NCI-H187 (cell line): ENCODE measurements around the gene XPO6.

Experiments used
- DNase-seq, 2 experiments: peaks; one replicate each; lab custom pipeline; 2025; lab: John Stamatoyannopoulos, UW

Gene XPO6

GRCh38 chr16:28110074-28110473, 101.7 kb downstream of the XPO6 start:
- no peak for DNase-seq

DNA sequence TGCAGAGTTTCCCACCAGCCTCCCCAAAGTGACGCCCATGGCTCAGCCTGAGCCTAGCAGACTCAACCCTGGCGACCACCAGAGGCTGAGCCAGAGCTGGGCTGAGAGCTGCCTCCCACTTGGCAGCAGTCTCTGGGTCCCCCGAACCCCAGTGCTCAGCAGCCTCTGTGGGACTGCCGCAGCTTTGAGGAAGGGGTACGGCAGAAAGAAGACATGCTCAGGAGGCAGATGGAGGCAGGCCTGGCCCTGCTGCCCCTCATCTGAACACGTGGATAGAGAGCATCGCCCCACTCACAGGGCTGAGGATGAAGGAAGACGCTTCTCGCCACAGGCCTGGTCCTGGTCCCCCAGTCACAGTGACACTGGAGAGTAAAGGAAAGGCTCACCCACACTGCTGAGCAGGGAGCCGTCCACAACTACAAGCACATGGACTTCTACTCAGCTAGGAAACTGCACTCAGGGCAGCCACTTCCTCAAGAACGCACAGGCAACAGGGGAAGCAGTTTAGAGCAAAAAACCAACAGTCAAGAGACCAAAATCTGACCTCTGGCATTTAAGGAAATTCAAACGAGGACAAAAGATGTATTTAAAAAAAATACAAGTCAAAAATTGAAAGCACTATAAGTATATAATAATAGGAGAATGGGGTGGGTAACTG, 103.0 kb downstream of the XPO6 start:
- DNase-seq: no peak

DNA sequence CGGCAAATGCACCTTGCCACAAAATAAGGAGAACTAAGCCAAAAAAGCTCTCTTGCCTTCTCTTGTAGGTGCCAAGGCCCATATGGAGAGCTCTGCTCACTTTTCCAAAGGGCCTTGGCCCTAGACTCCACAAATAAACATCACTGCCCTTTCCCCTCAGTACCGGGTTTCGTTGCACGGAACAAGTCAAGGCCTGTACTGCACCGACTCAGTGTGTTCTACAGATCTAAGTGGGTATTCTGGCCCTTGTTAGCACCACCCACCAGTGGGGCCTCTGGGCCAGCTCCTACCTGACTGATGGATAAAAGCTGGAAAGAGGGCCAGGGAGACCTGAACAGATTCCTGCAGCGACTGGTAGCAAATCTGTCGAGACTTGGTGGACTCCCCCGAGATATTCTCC, 104.5 kb downstream of the XPO6 start:
- DNase-seq: peak in 1 of 2 experiments; percentile 13

GRCh38 chr16:28106467-28107215, 105.1 kb downstream of the XPO6 start:
- no peak for DNase-seq

DNA sequence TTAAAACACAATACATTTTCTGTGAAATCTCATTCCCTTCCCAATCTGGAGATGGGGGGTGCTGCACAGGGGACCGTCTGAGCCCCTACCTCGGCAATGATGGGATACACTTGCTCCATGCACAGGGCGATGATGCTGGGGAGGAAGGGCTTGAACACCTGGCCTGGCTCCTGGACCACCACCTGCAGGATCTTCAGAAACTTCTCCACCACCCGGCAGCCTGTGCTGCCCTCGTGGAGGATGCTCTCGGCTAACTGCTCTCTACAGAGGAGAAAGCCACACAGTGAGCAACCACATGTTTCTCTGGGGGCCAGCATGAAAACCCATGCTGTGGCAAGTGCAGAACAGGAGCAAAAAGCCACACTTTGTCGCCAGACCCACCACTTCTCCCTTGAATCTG, 105.8 kb downstream of the XPO6 start:
- DNase-seq: no peak

GRCh38 chr16:28105297-28105696, 106.5 kb downstream of the XPO6 start:
- no peak for DNase-seq

GRCh38 chr16:28104404-28104803, 107.4 kb downstream of the XPO6 start:
- no peak for DNase-seq

DNA sequence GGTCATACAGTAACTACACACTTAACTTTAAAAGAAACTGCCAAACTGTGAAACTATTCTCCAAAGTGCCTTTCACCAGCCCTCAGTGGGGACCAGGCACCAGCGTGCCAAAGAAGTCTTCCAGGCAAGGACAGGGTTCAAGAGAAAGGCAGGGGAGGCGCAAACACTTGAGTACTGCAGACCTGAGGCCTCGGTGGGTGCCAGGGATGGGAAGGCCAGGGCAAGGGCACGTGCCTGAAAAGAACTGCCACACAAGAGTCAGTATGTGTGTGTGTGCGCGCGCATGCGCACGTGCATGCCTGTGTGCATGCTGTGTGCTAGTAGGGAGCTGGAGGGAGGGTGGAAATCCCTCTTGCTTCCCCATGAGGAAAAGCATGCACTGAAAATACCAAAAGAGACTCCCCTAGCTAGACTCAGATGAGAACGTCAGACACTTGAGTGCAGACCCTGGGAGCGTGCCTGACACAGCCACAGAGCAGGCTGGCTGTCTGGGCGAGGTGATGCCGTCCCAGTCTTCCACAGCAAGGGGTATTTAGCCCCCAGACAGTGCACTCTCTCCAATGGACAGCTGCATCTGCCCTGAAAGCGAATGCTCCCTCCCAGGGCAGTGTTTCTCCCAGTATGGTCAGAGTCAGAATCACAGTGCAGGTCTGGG, 108.1 kb downstream of the XPO6 start:
- DNase-seq: no peak

GRCh38 chr16:28101533-28101890, 110.3 kb downstream of the XPO6 start:
- DNase-seq: no peak

DNA sequence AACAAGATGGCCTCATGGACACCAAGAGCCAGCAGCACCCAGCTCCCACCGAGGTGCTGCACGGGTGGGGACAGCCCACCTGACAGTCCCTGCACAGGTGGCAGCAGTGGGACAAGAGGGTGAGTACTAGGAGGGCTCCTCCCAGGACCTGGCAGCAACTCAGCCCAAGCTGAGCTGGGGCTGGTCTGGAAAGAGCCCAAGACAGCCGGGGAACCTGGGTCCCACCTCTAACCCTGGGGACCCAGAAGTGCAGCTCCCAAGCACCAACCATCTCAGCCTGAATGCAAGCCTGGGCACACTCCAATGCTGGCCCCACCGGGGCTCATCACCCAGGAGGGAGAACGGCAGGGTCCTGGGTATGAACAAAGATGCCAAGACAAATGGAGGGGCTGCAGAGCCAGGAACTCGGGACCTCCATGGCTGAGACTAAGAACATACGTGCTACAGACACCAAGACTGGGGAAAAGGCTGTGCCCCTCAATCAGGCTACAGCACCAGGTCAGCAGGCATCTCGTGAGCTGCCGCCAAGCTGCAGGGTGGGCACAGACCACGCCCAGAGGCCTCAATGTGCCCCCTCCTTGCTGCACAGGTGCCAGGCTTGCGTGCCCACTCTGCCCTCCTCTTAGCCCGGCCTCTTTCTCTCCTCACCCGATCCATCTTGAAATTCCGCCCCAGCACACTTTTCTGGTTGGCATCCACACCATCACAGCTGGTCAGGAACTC, 110.8 kb downstream of the XPO6 start:
- DNase-seq: no peak

- no peak for DNase-seq
Measured at GRCh38 chr16:28098959-28099945, 112.5 kb downstream of the XPO6 start.

- no peak for DNase-seq
Measured at GRCh38 chr16:28098171-28098958, 113.4 kb downstream of the XPO6 start.

- DNase-seq: no peak
Measured at GRCh38 chr16:28096983-28097899, 114.5 kb downstream of the XPO6 start.

DNA sequence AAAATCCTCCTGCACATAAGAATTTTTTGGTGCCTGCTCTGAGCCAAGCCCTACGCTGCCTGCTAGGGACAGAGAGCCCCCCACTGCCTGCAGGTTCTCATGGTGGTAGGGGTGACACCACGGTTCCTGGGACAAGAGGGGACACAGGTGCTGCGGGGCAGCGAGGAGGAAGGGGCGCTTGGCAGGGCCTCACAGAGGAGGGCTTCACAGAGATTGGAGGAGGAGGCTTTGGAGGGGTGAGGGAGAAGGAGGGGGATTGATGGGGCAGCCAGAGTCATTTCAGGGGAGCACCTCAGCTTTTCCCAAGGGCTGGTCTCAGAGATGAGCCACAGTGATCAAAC, 118.4 kb downstream of the XPO6 start:
- DNase-seq: no peak

DNA sequence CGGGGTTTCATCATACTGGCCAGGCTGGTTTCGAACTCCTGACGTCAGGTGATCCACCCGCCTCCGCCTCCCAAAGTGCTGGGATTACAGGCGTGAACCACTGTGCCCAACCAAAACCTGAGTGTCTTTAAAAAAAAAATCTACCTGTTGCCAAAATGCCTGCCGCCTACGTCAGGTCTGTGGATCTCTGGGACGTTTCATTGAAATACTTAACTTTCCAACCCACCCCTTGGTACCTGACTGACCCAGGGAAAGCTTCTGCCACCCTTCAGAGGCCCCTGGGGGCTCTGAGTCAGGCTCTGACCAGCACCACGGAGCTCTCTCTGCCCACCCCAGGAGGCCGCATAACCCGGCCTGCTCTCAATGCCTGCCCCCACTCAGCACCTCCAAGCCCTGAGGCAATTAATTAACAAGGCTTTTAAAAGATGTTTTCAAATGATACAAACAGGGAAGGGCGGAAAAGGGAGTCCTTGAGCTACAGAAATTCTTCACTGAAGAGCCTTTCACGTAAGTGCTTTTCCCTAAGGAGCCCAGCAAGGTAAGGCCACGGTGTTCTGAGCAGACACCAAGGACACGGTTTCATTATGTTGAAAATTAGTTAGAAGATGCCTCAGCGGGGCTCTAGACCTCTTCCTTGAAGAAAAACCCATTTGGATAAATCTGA, 118.9 kb downstream of the XPO6 start:
- DNase-seq: peak in 1 of 2 experiments; percentile 3

GRCh38 chr16:28091656-28092055, 120.1 kb downstream of the XPO6 start:
- no peak for DNase-seq

GRCh38 chr16:28090646-28091377, 121.0 kb downstream of the XPO6 start:
- no peak for DNase-seq

- DNase-seq: no peak
Measured at GRCh38 chr16:28089992-28090365, 121.8 kb downstream of the XPO6 start.
